ENCODE measurements around the gene TMOD1.

DNA sequence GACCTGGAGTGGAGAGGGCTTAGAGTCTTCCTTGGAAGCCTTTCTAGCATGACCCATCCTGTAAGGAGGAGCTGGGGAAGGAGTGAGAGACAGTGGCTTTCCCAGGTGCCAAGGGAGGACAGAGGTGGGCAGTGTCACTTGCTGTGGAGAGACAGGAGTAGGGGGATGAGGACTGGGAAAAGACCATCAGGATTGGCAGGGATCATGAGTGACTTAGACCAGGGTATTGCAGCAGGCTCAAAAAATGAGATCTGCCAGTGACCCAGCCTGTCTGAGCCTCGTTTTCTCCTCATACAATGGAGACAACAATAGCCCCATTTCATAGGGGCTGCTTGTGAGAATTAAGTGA lies 2.4 kb downstream of the TMOD1 start:
- TF ChIP-seq, protein P1, sequence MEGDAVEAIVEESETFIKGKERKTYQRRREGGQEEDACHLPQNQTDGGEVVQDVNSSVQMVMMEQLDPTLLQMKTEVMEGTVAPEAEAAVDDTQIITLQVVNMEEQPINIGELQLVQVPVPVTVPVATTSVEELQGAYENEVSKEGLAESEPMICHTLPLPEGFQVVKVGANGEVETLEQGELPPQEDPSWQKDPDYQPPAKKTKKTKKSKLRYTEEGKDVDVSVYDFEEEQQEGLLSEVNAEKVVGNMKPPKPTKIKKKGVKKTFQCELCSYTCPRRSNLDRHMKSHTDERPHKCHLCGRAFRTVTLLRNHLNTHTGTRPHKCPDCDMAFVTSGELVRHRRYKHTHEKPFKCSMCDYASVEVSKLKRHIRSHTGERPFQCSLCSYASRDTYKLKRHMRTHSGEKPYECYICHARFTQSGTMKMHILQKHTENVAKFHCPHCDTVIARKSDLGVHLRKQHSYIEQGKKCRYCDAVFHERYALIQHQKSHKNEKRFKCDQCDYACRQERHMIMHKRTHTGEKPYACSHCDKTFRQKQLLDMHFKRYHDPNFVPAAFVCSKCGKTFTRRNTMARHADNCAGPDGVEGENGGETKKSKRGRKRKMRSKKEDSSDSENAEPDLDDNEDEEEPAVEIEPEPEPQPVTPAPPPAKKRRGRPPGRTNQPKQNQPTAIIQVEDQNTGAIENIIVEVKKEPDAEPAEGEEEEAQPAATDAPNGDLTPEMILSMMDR (IDR thresholded peaks at IDR 0.05) = no peak
- no peak for TF ChIP-seq POLR2A (IDR thresholded peaks at IDR 0.05)
